ENCODE measurements around the gene SH2B2. TPM values are rescaled to one million over a fixed set of nuclear protein-coding genes. Genes with fewer than 3 reads are reported as not detected.

SH2B2 gene
- polyA plus RNA-seq, 1 experiment = 0.52 TPM

DNA sequence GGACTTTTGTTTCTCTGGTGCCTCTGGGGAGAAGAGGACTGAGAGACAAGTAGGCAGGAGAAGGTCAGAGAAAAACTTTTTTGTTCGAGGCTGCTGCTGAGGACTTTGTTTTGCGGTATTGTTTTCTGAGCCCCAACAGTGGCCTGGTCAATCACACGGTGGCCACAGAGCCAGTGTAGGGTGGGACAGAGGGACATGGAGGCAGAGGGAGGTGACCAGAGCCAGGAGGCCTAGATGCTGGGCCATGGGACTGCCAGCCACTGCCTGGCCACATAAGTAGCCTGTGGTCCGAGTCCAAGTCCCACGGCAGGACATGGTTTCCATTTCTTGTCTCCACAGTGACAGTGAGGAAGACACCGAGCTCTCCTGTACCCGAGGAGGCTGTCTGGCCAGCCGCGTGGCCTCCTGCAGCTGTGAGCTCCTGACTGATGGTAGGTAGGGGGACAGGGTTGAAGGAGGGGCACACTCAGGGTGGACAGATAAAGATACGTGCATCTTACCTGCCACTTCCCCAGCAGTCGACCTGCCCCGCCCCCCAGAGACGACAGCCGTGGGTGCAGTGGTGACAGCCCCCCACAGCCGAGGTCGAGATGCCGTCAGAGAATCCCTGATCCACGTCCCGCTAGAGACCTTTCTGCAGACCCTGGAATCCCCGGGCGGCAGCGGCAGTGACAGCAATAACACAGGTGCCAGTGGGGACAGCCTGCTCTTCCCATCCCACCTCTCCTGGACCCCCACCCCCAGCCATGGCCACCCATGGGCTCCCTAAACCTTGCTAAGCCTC lies 27.5 kb downstream of the SH2B2 start:
- Histone ChIP-seq H3K27ac (ENCODE audit: low read depth, low read length) (no peak overlapping the region), H3K4me3 (ENCODE audit: low read depth, low read length) (no peak overlapping the region), H3K9me3 (ENCODE audit: control insufficient read depth, insufficient read depth, low read length) (no peaks in the 10 kb centered on the region), H3K27me3 (ENCODE audit: control insufficient read depth, insufficient read depth, low read length) (no peaks in the 10 kb centered on the region)
- TF ChIP-seq, protein P1, sequence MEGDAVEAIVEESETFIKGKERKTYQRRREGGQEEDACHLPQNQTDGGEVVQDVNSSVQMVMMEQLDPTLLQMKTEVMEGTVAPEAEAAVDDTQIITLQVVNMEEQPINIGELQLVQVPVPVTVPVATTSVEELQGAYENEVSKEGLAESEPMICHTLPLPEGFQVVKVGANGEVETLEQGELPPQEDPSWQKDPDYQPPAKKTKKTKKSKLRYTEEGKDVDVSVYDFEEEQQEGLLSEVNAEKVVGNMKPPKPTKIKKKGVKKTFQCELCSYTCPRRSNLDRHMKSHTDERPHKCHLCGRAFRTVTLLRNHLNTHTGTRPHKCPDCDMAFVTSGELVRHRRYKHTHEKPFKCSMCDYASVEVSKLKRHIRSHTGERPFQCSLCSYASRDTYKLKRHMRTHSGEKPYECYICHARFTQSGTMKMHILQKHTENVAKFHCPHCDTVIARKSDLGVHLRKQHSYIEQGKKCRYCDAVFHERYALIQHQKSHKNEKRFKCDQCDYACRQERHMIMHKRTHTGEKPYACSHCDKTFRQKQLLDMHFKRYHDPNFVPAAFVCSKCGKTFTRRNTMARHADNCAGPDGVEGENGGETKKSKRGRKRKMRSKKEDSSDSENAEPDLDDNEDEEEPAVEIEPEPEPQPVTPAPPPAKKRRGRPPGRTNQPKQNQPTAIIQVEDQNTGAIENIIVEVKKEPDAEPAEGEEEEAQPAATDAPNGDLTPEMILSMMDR (IDR thresholded peaks at IDR 0.05; ENCODE audit: low read depth, low read length) = no peak
- DNase-seq (ENCODE audit: low read depth, low spot score) = no peak
- CTCF ChIA-PET = no interaction called here
- POLR2A ChIA-PET = no interaction called here

DNA sequence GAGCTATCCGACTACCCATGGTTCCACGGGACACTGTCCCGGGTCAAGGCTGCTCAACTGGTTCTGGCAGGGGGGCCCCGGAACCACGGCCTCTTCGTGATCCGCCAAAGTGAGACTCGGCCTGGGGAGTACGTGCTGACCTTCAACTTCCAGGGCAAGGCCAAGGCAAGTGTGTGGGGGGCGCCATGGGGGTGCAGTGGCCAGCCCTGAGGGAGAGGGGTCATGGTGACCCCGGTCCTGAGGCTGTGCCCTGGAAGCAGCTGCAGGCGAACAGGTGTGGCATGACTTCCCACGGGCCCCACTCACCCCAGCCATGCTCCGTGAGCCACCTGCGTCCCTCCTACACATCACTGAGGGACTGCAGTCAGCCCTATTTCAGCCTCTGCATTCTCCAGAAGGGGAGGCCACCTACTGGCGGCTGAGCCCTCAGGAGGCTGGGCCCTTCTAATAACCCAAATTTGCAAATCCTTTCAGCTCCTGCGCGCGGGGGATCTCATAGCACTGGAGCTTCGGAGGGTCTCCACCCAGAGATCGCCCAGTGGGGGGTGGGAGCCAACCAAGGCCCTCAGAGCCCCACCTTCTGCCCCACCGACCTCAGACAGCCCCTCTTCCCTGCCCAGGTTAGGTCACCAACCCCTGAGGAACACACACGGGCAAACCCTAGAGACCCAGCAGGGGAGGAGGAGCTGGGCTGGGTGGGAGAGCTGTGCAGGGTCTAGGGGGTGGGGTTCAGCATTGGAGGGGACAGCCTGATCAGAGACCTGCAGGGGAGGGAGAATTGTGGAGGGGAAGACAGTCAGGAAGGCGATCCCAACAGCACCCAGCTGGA lies 30.8 kb downstream of the SH2B2 start:
- Histone ChIP-seq H3K27me3 (ENCODE audit: control insufficient read depth, insufficient read depth, low read length) (no peaks in the 10 kb centered on the region), H3K4me3 (ENCODE audit: low read depth, low read length) (no peak overlapping the region), H3K27ac (ENCODE audit: low read depth, low read length) (no peak overlapping the region), H3K9me3 (ENCODE audit: control insufficient read depth, insufficient read depth, low read length) (no peaks in the 10 kb centered on the region)
- no peak for DNase-seq (ENCODE audit: low read depth, low spot score)
- TF ChIP-seq, protein P1 (IDR thresholded peaks at IDR 0.05; ENCODE audit: low read depth, low read length) = no peak
- ChIA-PET CTCF (no interaction called here), POLR2A (no interaction called here)

DNA sequence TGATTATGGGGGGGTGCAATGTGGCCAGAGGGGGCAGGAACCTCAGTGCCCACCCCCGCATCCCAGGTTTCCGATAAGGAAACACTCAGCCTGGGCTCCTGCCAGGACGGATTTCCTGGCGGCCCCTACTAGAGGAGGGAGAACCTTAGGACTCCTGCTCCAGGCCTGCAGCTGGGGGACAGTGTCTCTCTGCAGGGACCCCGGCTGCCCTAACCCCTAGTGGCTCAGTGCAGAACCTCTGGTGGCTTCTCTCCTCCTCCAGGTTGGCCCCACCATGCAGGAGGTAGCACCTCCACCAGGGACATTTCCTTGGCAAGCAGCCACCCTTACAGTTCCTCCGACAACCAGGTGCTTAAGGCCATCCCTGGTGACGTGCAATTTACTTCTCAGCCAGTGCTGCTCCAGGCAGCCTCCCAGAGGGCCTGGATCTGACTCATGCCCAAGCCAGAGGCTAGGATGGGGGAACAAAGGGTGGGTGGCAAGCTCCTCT lies 31.9 kb downstream of the SH2B2 start:
- DNase-seq (ENCODE audit: low read depth, low spot score) = no peak
- no peak overlapping the region for H3K27ac ChIP-seq (ENCODE audit: low read depth, low read length)
- ChIA-PET CTCF (no interaction called here), POLR2A (interaction anchor here (0.7 kb wide), 1 partner anchor 446 kb away, joined by 3 read pairs; no protein-coding TSS in a partner anchor)
- H3K4me3 ChIP-seq (ENCODE audit: low read depth, low read length) = no peak overlapping the region
- H3K27me3 ChIP-seq (ENCODE audit: control insufficient read depth, insufficient read depth, low read length) = peaks cover 3% of the 10 kb centered on the region
- H3K9me3 ChIP-seq (ENCODE audit: control insufficient read depth, insufficient read depth, low read length) = no peaks in the 10 kb centered on the region
- TF ChIP-seq, protein P1 (IDR thresholded peaks at IDR 0.05; ENCODE audit: low read depth, low read length) = no peak

DNA sequence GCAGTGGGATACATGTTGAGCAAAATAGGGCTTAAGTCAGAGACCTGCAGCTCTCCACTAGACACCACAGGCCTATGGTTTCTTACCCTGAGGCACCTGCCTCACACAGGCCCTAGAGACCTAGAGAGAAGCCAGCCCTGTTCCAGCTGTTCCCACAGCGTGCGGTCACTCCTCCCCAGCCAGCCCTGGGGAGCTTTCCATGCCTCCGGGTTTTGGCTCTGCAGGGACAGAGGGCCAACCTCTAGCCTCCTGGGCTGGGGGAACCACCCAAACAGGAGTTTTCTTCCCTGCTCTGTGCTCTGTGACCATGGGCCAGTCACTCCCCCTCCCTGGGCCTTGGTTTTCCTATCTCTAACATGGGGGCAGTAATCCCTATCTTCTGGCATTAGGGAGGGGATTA lies 33.0 kb downstream of the SH2B2 start:
- POLR2A ChIA-PET = no interaction called here
- CTCF ChIA-PET = no interaction called here
- H3K27me3 ChIP-seq (ENCODE audit: control insufficient read depth, insufficient read depth, low read length) = peaks cover 3% of the 10 kb centered on the region
- H3K4me3 ChIP-seq (ENCODE audit: low read depth, low read length) = no peak overlapping the region
- no peaks in the 10 kb centered on the region for H3K9me3 ChIP-seq (ENCODE audit: control insufficient read depth, insufficient read depth, low read length)
- H3K27ac ChIP-seq (ENCODE audit: low read depth, low read length) = no peak overlapping the region
- TF ChIP-seq, protein P1 (IDR thresholded peaks at IDR 0.05; ENCODE audit: low read depth, low read length) = no peak
- no peak for DNase-seq (ENCODE audit: low read depth, low spot score)

DNA sequence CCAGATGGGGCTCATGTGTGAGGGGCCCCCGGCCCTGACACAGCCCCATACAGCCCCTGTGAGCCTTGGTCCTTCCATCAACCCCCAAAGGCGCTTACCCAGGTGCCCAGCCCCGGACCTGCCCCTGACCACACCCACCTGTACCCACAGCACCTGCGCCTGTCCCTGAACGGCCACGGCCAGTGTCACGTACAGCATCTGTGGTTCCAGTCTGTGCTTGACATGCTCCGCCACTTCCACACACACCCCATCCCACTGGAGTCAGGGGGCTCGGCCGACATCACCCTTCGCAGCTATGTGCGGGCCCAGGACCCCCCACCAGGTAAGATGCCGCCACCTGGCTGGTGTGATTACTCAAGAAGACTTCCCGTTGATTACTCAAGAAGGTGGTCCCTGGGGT lies 33.5 kb downstream of the SH2B2 start:
- Histone ChIP-seq H3K27ac (ENCODE audit: low read depth, low read length) (no peak overlapping the region), H3K4me3 (ENCODE audit: low read depth, low read length) (no peak overlapping the region), H3K27me3 (ENCODE audit: control insufficient read depth, insufficient read depth, low read length) (peaks cover 3% of the 10 kb centered on the region), H3K9me3 (ENCODE audit: control insufficient read depth, insufficient read depth, low read length) (no peaks in the 10 kb centered on the region)
- DNase-seq (ENCODE audit: low read depth, low spot score) = no peak
- TF ChIP-seq, protein P1 (IDR thresholded peaks at IDR 0.05; ENCODE audit: low read depth, low read length) = no peak
- POLR2A ChIA-PET = no interaction called here
- CTCF ChIA-PET = no interaction called here

Measured in AG04450 (cell line).